Activated CD4-positive, alpha-beta T cell treated with anti-CD3 and anti-CD28 coated beads for 48 hours (primary cell): Measurements from ENCODE around the gene CARD9.
A peak's percentile ranks its signal among the peaks of the same experiment; 100 is the strongest.
"Not testable (repeated sequence)": the region's sequence is repeated elsewhere in the genome, so short reads cannot be mapped to it uniquely, and the experiment has no call there.

Source experiments
- DNase-seq: peaks from one replicate; pipeline ENCODE4 v3.0.0-alpha.2; 2020

The CARD9 gene

GRCh38 chr9:136333045-136333444 lies 40.4 kb downstream of the CARD9 start:
- no peak for DNase-seq

- no peak for DNase-seq
Observed at GRCh38 chr9:136332482-136332983, 40.9 kb downstream of the CARD9 start.

- DNase-seq: no peak
Observed at GRCh38 chr9:136331556-136332481, 41.6 kb downstream of the CARD9 start.

GRCh38 chr9:136331030-136331429 lies 42.4 kb downstream of the CARD9 start:
- no peak for DNase-seq

GRCh38 chr9:136330406-136330990 lies 43.0 kb downstream of the CARD9 start:
- DNase-seq: no peak

- no peak for DNase-seq
Observed at GRCh38 chr9:136329636-136330405, 43.6 kb downstream of the CARD9 start.

GRCh38 chr9:136329211-136329627 lies 44.2 kb downstream of the CARD9 start:
- DNase-seq: no peak

GRCh38 chr9:136328622-136329041 lies 44.8 kb downstream of the CARD9 start:
- DNase-seq: no peak

- peak; percentile 32 for DNase-seq
Observed at GRCh38 chr9:136328011-136328621, 45.4 kb downstream of the CARD9 start.

GRCh38 chr9:136327304-136327974 lies 46.0 kb downstream of the CARD9 start, which contains the start of gene GPSM1:
Gene GPSM1, plus strand, starts transcription at chr9:136327539. Its CDS starts 157 bp downstream, at chr9:136327696.
- peak; percentile 45 for DNase-seq

GRCh38 chr9:136326761-136327303 lies 46.6 kb downstream of the CARD9 start:
- DNase-seq: no peak

- no peak for DNase-seq
Observed at GRCh38 chr9:136326061-136326760, 47.3 kb downstream of the CARD9 start.

- no peak for DNase-seq
Observed at GRCh38 chr9:136325358-136325757, 48.1 kb downstream of the CARD9 start.

GRCh38 chr9:136324501-136325300 lies 48.8 kb downstream of the CARD9 start:
- no peak for DNase-seq

- no peak for DNase-seq
Observed at GRCh38 chr9:136323371-136323789, 50.1 kb downstream of the CARD9 start.

GRCh38 chr9:136322756-136323330 lies 50.6 kb downstream of the CARD9 start:
- DNase-seq: no peak

- no peak for DNase-seq
Observed at GRCh38 chr9:136321561-136321960, 51.9 kb downstream of the CARD9 start.

GRCh38 chr9:136320972-136321371 lies 52.5 kb downstream of the CARD9 start:
- DNase-seq: not testable (repeated sequence)

GRCh38 chr9:136319955-136320354 lies 53.5 kb downstream of the CARD9 start:
- DNase-seq: not testable (repeated sequence)

- not testable (repeated sequence) for DNase-seq
Observed at GRCh38 chr9:136319244-136319643, 54.2 kb downstream of the CARD9 start.
